NCI-H510A treated with DMSO at 0.1 percent for 48 hours (cell line): ENCODE results near the gene MMP28.

Experiments
- DNase-seq: peaks from one replicate; lab custom pipeline; 2025; lab: John Stamatoyannopoulos, UW

Gene MMP28, protein sequence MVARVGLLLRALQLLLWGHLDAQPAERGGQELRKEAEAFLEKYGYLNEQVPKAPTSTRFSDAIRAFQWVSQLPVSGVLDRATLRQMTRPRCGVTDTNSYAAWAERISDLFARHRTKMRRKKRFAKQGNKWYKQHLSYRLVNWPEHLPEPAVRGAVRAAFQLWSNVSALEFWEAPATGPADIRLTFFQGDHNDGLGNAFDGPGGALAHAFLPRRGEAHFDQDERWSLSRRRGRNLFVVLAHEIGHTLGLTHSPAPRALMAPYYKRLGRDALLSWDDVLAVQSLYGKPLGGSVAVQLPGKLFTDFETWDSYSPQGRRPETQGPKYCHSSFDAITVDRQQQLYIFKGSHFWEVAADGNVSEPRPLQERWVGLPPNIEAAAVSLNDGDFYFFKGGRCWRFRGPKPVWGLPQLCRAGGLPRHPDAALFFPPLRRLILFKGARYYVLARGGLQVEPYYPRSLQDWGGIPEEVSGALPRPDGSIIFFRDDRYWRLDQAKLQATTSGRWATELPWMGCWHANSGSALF

DNA sequence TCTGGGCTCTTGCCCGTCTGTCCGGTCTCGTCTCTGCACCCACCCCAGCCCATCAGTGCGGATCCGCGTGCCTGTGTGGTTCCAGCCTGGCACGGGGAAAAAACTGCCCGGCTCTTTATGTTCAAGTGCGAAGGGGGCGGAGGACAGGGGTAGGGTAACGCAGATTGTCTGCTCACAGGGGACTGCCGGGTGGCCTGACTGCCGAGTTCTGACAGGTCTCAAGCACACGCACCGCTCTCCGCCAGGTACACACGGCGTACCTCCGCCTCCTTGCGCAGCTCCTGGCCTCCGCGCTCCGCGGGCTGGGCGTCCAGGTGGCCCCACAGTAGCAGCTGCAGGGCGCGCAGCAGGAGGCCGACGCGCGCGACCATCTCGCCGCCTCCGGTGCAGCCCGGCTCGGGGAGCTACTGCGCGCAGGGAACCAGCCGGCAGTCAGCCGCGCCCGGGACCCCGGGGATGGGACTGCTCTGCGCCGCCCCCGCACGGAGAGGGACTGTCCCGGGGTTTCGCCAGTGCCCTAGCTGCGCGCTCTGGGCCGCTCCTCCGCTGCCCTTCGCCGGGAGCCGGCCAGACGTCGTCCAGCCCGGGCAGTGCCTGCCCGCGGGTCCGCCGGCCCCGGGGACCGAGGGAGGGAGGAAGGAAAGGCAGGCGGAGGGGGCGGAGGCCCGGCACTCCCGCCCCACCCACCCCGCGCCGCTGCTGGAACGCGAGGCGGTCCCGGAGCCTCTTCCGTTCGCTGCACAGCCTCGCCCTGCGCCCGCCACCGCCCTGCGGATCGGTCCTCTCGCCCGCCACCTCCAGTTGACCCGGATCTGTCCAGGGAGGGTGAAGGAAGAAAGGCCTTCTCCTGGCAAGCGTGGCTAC, at the start of gene MMP28:
TSS of gene MMP28 (minus strand) at position 635 of the 864 bp plus-strand sequence. CDS start at position 371, 264 bp downstream.
- peak; percentile 24 for DNase-seq

DNA sequence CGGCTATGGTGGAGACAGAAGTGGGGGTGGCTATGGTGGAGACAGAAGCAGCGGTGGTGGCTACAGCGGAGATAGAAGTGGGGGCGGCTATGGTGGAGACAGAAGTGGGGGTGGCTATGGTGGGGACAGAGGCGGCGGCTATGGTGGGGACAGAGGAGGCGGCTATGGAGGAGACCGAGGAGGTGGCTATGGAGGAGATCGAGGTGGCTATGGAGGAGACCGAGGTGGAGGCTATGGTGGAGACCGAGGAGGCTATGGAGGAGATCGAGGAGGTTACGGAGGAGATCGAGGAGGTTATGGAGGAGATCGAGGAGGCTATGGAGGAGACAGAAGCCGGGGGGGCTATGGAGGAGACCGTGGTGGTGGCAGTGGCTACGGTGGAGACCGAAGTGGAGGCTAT, 49.1 kb upstream of the MMP28 start:
- no peak for DNase-seq

DNA sequence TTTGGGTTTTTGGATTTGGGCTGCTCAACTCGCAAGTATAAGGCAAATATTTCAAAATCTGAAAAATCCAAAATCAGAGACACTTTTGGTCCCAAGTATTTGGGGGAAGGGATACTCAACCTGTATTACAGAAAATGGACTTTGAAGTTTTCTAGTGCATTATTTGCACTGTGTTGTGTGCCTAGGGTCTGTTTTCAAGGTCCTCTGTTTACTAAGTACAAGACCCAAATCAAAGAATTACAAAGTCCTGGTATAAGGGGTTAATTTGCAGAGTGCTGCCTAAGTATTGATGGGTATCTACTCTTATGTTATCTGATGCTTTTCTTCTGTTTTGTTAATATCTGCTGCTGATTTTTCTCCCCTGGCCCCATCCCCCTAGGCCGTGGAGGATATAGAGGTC, 48.3 kb upstream of the MMP28 start:
- no peak for DNase-seq

DNA sequence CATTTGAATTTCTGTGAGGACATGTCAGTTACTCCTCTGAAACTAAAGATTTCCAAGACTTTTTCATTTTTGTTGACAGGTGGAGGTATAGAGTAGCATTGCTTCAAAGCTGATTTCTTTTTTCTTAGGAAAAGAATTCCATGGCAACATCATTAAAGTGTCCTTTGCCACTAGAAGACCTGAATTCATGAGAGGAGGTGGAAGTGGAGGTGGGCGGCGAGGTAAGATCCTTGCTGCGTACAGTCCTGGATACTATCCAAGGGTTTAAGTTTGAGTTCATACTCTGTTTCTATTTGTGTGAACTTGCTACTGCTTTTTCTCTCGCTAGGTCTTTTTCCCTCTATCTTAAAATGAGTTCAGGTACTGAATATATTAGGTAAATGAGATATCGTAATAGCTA, 46.8 kb upstream of the MMP28 start:
- DNase-seq = no peak

DNA sequence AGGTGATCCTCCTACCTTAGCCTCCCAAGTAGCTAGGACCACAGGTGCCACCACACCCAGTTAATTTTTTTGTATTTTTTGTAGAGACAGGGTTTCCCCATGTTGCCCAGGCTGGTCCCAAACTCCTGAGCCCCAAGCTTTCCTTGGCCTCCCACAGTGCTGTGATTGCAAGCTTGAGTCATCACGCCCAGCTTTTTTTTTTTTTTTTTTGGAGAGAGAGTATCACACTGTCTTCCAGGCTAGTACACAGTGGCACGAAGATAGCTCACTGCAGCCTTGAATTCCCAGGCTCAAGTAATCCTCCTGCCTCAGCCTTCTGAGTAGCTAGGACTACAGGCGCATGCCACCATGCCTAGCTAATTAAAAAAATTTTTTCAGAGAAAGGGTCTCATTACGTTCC, 46.1 kb upstream of the MMP28 start:
- no peak for DNase-seq

DNA sequence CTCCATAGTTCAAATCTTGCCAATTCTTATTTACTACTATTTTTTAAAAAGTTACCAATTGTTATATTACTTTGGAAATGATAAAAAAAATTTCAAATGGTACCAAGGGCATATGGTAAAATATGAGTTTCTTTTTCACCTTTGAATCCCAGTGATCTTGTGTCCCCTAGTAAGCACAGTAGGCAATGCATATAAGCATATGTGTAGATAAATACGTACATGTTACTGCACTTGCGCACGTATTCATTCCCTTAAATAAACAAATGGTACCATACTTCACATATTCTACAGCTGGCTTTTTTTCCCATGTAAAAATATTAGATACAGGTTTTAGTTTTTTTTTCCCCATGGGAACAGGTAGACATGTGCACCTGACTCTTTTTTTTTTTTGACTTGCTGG, 45.7 kb upstream of the MMP28 start:
- DNase-seq = no peak

DNA sequence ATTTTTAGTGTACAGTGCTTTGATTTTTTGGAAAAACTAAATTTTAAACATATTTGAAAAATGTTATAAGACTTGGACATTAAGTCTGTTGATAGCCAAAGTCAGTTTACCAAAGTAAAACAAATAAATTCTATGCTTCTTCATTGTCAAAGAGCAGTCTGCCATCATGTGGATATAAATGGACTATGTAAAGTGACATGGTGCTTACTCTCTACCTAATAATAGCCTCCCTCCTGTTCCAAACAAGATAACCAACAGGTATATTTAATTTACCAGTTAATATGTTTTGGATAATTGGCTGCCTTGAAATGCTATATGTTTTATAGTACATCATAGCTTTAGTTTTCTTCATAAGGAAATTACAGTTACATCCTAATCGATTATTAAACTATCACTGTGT, 29.8 kb upstream of the MMP28 start:
- DNase-seq = no peak

DNA sequence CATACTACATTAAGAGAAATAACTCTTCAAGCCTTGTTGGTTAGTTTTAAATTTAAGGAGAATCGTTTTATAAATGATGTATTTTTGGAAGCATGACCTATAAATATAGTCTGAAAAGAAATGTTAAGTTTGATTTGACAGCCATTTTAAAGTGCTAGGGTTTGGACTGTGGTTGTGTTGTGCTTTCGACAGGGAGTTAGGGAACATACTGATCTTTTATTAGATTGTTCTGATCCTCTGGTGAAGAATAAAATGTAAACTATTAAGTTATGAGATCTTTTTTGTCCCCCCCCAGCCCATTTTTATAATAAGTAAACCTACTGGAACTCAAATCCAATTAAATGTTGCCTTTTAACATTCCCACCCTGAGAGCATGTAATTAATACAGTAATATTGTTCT, 25.9 kb upstream of the MMP28 start:
- no peak for DNase-seq

DNA sequence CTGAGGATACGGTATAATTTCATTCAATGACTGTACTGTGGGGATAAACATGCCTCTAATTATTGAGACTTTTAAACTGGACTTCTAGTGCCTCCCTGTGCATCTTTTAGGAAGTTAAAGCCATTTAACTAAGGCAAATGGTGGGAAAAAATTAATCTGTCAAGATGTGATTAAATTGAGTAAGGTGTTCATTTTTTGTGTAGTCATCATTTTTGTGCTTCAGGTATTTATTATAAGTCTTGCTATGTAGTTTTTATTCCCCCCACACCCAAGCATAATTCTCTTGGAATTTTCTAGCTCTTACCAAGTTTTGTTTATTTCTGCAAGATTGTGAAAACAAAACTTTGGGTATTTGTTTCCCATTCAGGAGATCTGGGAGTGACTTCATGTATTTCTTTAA, 24.0 kb upstream of the MMP28 start:
- DNase-seq = no peak

DNA sequence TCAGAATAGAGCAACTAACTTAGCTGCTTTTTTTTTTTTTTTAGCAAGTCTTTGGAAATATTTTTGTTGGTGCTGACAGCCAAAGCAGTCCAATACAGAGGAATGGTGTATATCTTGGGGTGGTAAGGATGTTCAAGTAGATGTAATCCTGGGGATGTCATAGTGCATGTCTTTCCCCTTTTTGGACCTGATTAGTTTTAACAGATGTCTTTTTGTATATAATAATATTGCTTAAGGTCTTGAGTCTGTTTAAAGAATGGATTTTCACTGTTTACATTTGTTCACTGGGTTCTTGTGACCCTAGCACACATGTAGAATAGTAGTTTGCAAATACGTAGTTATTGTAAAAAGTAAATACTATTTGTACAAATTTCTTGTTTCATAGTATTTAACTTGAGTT, 21.8 kb upstream of the MMP28 start:
- no peak for DNase-seq

DNA sequence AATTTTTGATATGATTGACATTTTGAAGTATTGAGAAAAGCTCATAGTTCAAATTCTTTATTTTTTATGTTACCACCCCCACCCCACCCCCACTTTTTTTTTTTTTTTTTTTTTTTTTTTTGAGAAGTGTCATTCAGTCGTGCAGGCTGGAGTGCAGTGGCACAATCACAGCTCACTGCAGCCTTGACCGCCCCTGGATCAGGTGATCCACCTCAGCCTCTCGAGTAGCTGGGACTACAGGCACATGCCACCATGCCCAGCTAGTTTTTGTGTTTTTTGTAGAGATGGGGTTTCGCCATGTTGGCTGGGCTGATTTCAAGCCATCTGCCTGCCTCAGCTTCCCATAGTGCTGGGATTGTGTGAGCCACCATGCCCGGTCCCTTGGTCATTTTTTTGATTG, 21.3 kb upstream of the MMP28 start:
- DNase-seq = no peak

DNA sequence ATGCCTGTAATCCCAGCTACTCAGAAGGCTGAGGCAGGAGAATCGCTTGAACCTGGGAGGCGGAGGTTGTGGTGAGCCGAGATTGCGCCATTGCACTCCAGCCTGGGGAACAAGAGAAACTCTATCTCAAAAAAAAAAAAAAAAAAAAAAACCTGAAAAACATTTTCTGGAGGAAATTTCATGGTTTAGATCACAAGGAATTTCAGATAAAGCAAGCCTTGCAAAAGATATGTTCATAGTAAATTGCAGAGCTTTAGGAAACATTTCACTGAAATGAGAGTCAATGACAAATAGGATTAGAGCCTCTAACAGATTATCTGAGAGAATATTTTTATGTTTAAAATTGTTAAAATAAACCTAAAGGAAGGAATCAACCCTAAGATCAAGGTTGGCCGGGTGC, 17.0 kb upstream of the MMP28 start:
- no peak for DNase-seq

DNA sequence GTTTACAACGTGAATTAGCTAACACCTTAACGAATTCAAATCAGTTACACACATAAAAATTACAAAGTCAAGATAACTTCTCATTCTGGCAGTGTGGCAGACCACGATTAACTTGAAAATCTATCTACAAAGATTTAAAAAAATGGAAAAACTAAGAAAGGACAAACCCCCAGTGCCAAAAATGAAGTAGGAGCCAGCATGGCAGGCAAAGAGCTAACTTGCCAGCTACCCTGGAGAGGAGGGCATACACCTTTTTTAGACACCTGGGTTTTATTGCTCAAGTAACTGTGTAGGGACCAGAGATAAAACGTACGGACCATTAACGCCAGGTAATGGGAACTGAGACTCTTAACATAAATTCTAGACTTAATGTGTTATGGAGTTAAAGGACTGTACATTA, 16.3 kb upstream of the MMP28 start:
- DNase-seq = no peak

DNA sequence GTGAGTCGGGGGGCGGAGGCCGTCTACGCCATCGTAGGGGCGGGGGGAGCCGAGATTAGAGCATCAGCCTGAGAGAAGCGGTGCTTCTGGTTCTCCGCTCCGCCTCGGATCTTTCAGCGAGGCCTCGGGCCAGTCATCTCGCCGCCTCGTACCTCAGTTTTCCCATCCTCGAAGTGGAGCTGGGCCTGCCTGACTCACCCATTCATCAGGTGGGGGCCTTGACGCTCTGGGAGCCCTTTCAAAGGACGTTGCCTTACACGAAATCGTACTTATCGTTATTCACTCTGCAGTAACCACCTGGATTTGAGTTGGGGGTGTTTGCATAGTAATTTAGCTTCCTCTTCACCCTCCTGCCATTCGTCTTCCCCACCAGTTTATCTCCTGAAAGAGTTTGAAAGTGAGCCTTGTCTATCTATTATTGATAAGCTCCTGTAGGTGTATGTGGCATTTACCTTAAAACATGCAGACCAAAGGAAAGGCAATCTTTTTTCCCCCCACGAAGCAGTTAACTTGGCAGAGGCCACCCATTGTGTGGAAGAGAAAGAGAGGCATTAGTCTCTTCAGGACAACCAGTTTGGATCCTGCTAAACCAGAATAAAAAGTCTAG, 14.5 kb upstream of the MMP28 start:
- no peak for DNase-seq

DNA sequence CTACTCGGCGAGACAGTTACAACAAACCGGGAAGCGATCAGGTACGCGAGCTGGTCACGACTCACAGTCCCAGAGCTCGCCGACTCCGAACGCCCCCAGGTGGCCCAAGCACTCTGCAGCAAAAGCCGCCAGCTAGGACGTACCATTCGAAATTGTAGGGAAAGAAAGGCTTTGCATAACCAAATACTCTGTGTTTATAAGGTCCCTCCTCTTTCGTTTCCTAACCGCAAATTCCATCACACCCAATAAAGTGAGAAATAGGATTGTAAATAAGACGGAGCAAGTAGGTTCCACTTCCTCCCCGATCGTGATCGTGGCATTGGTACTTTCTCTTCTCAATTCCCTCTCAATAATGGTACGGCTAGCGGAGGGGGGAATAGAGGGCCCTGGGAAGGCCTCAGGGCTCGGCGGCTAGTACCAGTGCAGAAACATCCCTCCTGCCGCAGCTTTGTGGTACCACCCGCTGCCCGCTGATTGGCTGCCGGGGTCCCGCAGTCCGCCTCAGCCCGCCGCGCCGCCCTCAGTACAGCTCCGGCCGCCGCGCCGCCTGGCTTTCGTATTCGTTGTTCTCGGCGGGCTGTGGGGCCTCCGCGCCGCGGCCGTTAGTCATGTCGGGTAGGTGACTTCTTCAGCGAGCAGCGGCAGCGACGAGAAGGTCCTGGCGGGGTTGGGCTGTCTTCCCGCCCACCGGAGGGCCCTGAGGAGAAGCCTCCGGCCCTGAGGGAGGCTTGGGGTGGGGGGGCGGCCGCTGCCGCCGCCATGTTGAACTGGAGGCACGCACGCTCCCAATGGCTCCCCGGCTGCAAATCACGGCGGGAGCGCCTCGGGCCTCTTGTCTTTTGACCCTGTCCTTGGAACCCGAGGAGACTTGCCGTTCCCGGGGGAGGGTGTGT, 13.8 kb upstream of the MMP28 start, which contains the start of gene TAF15:
TSS of gene TAF15 (plus strand) at position 523 of the 893 bp plus-strand sequence. CDS start at position 609, 86 bp downstream.
- peak; percentile 99 for DNase-seq

DNA sequence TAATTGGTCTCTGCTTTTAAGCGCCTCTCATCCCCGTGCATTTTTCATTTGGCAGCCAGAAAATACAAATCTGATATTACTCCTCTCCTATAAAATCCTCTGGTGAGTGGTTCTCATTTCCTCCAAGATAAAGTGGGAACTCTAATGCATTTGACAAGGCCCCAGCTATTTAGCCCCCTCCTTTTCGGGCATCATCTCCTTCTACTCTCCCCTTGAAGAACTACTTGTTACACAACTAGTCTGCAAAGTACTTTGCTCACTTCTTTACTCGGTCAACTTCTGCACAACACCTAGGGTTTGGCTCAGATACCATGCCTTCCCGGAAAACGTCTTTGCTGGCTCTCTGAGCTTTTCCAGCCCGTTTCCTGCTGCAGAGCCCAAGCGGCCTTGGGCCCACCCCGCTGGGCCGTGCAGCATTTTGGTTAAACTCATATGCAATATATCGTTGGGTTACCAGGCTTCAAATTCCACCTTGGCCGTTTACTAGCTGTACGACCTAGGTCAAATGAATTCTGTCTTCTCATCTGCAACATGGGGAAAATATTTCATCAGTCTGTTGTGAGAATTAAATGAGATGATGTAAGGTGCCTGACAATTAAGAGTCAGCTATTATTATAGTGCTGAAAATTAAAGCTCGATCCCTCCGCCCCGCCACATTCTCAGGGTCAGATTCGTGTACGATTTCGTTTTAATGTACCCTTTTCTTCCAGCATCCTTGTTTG, 13.0 kb upstream of the MMP28 start:
- DNase-seq = no peak

DNA sequence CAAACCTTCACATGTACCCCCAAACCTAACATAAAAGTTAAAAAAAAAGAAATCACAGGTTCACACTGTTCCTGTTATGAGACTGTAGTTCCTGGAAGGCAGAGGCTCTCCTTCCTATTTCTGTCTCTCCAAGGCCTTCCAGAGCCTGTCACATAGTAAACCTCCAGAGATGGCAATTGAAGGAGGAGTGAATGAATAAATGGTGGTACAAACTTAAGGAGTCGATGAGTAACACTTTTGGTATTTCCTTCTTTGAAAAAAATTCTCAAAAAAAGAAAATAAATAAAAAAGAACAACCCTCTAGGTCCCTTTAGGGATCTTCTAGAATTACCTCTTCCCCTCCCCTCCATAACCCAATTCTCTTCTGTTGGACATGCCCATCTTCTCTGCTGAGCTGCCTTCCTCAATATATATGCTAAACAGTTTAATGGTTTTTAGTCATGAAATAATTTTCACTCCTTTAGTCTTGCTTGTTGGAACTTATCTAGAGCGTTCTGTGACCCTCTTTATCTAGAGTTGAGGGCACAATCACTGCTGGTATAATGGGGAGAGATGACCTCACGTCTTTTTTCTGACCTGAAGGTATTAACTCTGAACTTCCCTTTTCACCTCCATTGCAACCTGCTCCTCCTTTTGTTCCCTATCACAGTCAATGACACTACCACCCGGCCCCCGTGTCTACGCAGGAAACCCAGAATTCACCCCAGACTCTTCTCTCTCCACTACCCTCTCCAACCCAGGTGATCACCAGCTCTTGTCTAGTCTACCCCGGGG, 12.1 kb upstream of the MMP28 start:
- no peak for DNase-seq

DNA sequence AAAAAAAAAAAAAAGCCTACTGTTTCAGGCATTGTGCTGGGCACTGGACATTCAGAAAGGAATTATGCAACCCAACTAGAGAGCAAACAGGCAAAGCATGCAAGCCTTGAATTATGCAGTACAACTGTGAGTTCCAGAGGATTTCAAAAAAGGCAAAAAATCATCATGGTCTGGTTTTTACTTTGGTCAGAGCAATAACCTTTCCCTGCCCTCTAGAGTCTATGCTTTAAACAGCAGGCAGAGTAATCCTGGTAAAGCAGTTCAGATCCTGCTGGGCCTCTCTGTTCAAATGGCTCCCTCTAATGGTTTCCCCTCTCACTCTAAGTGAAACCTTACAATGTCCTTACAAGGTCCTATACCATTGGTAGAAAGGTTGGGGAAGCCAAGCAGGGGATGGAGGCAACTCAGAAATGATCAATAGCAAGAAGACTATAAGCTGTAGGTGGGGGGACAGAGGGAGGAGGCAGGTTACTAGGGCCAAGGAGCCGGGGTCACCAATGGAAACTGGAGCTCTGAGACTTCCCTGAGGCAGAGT, 9.3 kb upstream of the MMP28 start:
- peak; percentile 78 for DNase-seq

DNA sequence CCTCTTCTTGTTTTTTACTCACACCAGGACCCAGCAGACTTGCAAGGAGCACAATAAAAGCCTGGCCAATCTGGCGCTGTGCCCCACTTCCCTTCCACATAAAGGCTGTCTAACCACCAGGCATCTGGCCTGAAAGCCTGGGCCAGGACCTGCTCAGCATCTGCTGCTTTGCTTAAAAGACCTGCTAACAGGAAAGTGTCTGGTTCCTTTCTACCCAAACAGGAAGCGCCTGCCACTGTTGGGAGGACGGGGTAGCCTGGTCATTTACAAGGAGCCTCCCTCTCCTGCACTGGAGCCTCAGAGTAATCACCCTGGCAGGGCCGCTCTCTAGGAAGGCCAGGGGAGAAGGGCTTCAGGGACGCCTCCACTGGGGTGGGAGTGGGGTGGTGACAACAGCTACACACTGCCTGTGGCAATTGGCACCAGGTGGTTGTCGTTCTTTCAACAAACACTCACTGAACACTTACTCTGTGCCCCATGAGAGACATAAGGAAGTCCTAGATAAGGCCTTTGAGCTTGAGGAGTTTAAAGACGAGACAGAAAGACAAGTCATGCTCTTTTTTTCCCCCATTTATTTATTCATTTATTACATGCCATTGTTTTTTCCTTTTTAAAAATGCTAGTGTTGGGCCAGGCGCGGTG, 6.3 kb upstream of the MMP28 start:
- no peak for DNase-seq
